Measurements from ENCODE around the gene UBE3D.
"Not testable (repeated sequence)": the region's sequence is repeated elsewhere in the genome, so short reads cannot be mapped to it uniquely, and the experiment has no call there.

Gene UBE3D

GRCh38 chr6:82979657-82980056 lies 86.0 kb downstream of the UBE3D start:
- no peak for DNase-seq (ENCODE audit: low read depth in 2 of 3, low spot score in 1 of 3)

GRCh38 chr6:82978362-82978945 lies 87.2 kb downstream of the UBE3D start:
- no peak for DNase-seq (ENCODE audit: low read depth in 2 of 3, low spot score in 1 of 3)

DNA sequence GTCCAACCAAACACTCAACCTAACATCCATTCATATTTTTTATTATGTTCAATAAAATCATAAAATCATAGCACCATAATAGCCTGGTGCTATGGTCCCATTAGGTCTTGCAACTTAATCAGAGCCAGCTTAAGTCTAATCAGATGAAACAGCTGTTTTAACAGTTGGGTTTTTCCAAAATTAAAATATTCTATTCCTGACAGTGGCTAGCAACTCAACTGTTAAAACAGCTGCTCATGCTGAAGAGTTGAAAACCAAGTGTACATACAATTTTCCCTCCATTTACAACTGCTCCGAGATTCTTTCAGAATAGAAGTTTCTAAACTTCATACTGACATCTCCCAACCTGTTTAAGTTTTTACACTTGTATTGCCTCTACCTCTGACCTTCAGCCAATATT lies 89.5 kb downstream of the UBE3D start:
- no peak for DNase-seq (ENCODE audit: low read depth in 2 of 3, low spot score in 1 of 3)

GRCh38 chr6:82971877-82972460 lies 93.7 kb downstream of the UBE3D start:
- no peak for DNase-seq (ENCODE audit: low read depth in 2 of 3, low spot score in 1 of 3)

DNA sequence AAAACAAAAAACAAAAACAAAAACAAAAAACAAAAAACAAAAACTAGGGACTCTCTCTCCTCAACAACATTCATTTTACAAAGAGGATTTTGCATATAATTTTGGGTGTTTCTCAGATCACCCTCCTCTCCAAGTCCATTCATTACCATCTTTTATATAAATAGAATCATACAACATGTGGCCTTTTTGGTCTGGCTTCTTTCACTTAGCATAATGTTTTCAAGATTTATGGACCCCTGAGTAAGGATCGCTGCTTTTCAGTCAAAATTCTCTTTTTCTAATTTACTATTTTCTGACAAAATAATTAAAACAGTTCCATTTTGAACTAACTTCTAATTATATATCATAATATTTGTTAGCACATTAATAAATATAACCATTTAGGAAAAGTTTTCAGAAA lies 94.8 kb downstream of the UBE3D start:
- no peak for DNase-seq (ENCODE audit: low read depth in 2 of 3, low spot score in 1 of 3)

DNA sequence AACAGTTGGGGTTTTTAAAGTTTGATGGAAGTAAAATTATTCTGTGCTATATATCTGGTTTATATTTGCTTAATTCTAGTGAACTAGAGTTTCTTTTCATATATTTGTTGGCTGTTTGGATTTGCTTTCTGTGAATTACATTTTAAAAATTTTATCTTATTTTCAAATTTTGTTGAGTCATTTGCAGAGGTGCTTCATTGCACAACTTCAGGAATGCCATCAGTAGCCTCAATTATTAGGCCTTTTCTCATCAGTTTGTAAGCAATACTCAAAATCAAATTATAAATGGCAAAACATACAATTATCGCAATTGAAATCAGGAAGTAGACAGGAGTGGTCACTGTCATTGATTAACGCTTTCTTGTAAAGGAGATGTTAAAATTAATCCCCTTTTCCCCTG lies 96.9 kb downstream of the UBE3D start:
- DNase-seq (ENCODE audit: low read depth in 2 of 3, low spot score in 1 of 3): no peak

DNA sequence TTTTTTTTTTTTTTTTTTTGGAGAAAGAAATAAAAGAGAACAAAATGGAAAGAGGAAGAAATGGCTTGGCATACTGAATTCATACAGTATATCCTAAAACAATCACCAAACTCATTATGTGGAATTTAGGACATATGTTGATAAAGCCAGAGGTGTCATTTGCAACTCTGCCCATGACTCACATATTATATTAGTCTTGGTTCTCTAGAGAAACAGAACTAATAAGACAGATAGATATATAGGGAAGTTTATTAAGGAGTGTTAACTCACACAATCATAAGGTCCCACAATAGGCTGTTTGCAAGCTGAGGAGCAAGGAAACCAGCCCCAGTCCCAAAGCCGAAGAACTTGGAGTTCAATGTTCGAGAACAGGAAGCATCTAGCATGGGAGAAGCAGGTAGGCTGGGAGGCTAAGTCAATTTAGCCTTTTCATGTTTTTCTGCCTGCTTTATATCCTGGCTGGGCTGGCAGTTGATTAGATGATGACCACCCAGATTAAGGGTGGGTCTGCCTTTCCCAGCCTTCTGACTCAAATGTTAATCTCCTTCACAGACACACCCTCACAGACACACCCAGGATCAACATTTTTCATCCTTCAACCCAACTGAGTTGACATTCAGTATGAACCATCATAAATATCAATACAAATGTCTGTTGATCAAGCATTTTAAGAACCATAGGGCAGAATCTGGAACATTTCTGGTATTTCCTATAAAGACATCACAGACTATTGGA lies 102.3 kb downstream of the UBE3D start:
- no peak for DNase-seq (ENCODE audit: low read depth in 2 of 3, low spot score in 1 of 3)

GRCh38 chr6:82959385-82959941 lies 106.2 kb downstream of the UBE3D start:
- no peak for DNase-seq (ENCODE audit: low read depth in 2 of 3, low spot score in 1 of 3)

GRCh38 chr6:82958551-82958950 lies 107.1 kb downstream of the UBE3D start:
- no peak for DNase-seq (ENCODE audit: low read depth in 2 of 3, low spot score in 1 of 3)

GRCh38 chr6:82957868-82958245 lies 107.8 kb downstream of the UBE3D start:
- no peak for DNase-seq (ENCODE audit: low read depth in 2 of 3, low spot score in 1 of 3)

GRCh38 chr6:82957171-82957867 lies 108.3 kb downstream of the UBE3D start:
- DNase-seq (ENCODE audit: low read depth in 2 of 3, low spot score in 1 of 3): no peak

DNA sequence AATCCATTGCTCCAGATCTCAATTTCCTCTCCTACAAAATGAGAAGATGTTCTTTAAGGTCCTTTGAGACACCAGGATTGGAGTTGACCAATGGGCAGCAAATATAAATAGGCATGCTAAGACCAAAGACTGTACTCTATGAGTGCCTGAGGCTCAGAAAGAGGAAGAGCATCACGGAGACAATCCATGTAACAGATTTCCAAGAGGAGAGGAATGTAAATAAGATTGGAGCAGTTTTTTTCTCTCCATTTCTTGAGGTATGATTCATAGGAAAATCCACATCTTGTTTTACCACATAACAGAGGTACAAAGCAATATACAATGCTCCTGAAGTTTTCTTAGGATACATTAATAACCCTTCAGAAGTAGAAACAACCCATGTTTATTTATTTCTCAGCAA lies 109.8 kb downstream of the UBE3D start:
- DNase-seq (ENCODE audit: low read depth in 2 of 3, low spot score in 1 of 3): no peak

- DNase-seq (ENCODE audit: low read depth in 2 of 3, low spot score in 1 of 3): no peak
Observed at GRCh38 chr6:82954937-82955577, 110.6 kb downstream of the UBE3D start.

DNA sequence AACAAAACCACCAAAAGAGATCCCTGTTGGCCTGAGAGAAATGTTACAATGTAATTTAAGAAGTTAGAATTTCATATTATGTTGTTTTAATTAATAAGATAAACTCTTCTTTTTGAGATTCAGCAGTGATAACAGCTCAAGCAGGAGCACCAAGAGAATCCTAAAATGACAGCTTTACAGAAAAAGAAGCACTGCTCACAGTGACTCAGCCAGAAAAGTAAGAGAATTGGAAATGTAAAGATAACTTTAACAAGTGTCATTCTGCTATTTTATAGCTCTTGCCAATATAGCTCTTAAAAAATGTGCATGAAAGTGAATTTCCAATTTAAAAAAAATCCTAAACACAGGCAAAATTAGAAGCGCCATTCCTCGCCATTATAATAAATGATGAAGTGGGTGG lies 111.3 kb downstream of the UBE3D start:
- DNase-seq (ENCODE audit: low read depth in 2 of 3, low spot score in 1 of 3): no peak

- DNase-seq (ENCODE audit: low read depth in 2 of 3, low spot score in 1 of 3): no peak
Observed at GRCh38 chr6:82953871-82954270, 111.8 kb downstream of the UBE3D start.

DNA sequence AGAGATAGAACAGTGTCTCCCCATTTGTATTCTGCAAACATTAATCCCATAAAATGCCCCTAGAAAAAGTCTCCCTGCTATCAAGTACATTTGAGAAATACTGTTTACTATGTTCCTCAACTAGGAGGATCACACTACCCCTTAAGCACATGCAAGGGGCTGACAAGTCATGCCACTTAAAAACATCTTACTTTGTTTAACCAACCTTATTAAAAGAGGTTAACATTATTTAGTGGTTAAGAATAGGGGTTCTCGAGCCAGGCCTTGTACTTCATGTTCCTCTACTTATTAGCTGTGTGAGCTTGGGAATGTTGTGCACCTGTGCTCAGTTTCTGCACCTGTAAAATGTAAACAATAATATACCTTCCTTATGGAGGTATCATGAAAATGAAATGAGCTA lies 113.7 kb downstream of the UBE3D start:
- no peak for DNase-seq (ENCODE audit: low read depth in 2 of 3, low spot score in 1 of 3)

- DNase-seq (ENCODE audit: low read depth in 2 of 3, low spot score in 1 of 3): no peak
Observed at GRCh38 chr6:82951389-82951788, 114.3 kb downstream of the UBE3D start.

- DNase-seq (ENCODE audit: low read depth in 2 of 3, low spot score in 1 of 3): not testable (repeated sequence)
Observed at GRCh38 chr6:82930915-82931314, 134.7 kb downstream of the UBE3D start.

GRCh38 chr6:82924799-82925535 lies 140.7 kb downstream of the UBE3D start:
- DNase-seq (ENCODE audit: low read depth in 2 of 3, low spot score in 1 of 3): no peak

DNA sequence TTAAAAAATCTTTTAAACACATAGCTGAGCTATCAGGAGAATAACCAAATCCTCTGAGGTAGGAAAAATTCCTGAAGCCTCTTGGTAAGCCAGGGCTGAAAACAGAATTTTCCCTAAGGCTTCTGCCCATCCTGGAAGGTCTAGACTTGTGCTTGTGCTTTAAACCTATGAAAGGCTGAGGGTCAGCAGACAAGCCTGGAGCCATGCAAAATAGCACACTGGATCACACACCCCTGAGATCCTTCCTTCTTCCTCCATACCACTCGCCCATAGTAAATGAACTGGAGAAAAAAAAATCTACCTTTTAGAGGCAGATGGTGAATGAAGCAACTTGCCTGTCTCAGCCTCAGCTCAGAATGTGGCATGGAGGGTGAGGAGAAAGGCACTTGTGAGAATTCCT lies 144.4 kb downstream of the UBE3D start:
- no peak for DNase-seq (ENCODE audit: low read depth in 2 of 3, low spot score in 1 of 3)

Data from stimulated activated CD4-positive, alpha-beta T cell treated with anti-CD3 and anti-CD28 coated beads, Interleukin-12 subunit alpha, Interleukin-12 subunit beta, amount 100 ng/mL, for 48 hours (primary cell).